Measurements from ENCODE around the gene BICD2.
A peak's percentile ranks its signal among the peaks of the same experiment; 100 is the strongest.

Gene BICD2

GRCh38 chr9:92714787-92715487 is 49.7 kb downstream of the BICD2 start:
- DNase-seq (ENCODE audit: low spot score) = no peak

GRCh38 chr9:92714016-92714415 is 50.6 kb downstream of the BICD2 start:
- no peak for DNase-seq (ENCODE audit: low spot score)

GRCh38 chr9:92713528-92713927 is 51.1 kb downstream of the BICD2 start:
- no peak for DNase-seq (ENCODE audit: low spot score)

- DNase-seq (ENCODE audit: low spot score) = no peak
Measured at GRCh38 chr9:92712767-92713166, 51.9 kb downstream of the BICD2 start.

GRCh38 chr9:92711844-92712243 is 52.8 kb downstream of the BICD2 start:
- no peak for DNase-seq (ENCODE audit: low spot score)

GRCh38 chr9:92711146-92711545 is 53.5 kb downstream of the BICD2 start:
- DNase-seq (ENCODE audit: low spot score) = no peak

- no peak for DNase-seq (ENCODE audit: low spot score)
Measured at GRCh38 chr9:92710368-92710767, 54.3 kb downstream of the BICD2 start.

- no peak for DNase-seq (ENCODE audit: low spot score)
Measured at GRCh38 chr9:92709954-92710353, 54.7 kb downstream of the BICD2 start.

- DNase-seq (ENCODE audit: low spot score) = no peak
Measured at GRCh38 chr9:92709240-92709639, 55.4 kb downstream of the BICD2 start.

GRCh38 chr9:92707530-92707929 is 57.1 kb downstream of the BICD2 start:
- DNase-seq (ENCODE audit: low spot score) = no peak

- peak; percentile 17 for DNase-seq (ENCODE audit: low spot score)
Measured at GRCh38 chr9:92706218-92706940, 58.3 kb downstream of the BICD2 start.

- no peak for DNase-seq (ENCODE audit: low spot score)
Measured at GRCh38 chr9:92704528-92704927, 60.1 kb downstream of the BICD2 start.

GRCh38 chr9:92696619-92697018 is 68.0 kb downstream of the BICD2 start:
- no peak for DNase-seq (ENCODE audit: low spot score)

- no peak for DNase-seq (ENCODE audit: low spot score)
Measured at GRCh38 chr9:92686954-92687353, 77.7 kb downstream of the BICD2 start.

GRCh38 chr9:92685022-92685421 is 79.6 kb downstream of the BICD2 start:
- DNase-seq (ENCODE audit: low spot score) = no peak

GRCh38 chr9:92682269-92682668 is 82.4 kb downstream of the BICD2 start:
- no peak for DNase-seq (ENCODE audit: low spot score)

GRCh38 chr9:92680166-92681119 is 84.2 kb downstream of the BICD2 start:
- DNase-seq (ENCODE audit: low spot score) = no peak

GRCh38 chr9:92679413-92680165 is 85.0 kb downstream of the BICD2 start:
- no peak for DNase-seq (ENCODE audit: low spot score)

GRCh38 chr9:92671323-92671722 is 93.3 kb downstream of the BICD2 start:
- DNase-seq (ENCODE audit: low spot score) = no peak

GRCh38 chr9:92669890-92670708 is 94.5 kb downstream of the BICD2 start, which contains the start of gene IPPK:
TSS of gene IPPK (minus strand) at chr9:92670131. CDS start at chr9:92669988, 143 bp downstream.
- DNase-seq (ENCODE audit: low spot score) = peak; percentile 97
